Activated T-cell treated with anti-CD3 and anti-CD28 coated beads, Interleukin-2, amount 50 U/mL, for 1 hour (primary cell): ENCODE data around the gene PTGR3.

Experiments used
- DNase-seq: peaks from one replicate; pipeline ENCODE4 v3.0.0-alpha.2; 2020

The PTGR3 gene

DNA sequence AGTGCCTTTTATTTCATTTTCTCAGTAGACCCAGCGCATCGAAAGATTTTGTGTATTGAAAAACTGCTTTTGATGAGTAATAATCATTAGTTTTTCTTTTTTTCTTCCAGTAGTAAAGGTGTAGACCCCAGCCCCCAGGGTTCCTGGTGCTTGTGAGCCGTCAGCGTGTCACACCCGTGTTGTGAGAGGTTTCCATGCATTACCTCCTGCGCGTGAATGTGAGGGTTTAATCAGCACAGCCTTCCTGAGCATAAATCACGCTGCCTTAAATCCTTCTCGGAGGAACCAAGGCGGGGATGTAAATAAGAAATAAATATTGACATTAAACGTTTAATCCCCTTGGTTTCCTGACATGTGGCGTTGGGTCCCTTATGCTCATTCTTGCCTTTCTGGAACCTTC lies 26.0 kb upstream of the PTGR3 start:
- DNase-seq = no peak

DNA sequence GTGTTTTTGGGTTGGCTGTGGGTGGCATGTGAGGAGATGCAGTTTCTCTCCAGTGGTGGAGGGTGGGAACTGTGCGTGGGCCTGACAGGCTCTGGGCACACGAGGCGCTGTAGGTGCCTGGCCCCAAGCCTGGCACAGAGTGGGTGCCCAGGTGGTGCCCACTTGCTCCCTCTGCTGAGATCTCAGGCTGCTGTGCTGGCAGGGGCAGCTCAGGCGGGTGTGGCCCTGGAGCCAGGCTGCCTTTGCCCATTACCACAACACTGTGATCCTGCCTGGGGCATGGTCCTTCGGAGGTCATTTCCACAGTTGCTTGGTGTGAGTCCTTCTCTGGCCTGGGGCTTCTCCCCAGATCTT lies 22.1 kb upstream of the PTGR3 start:
- no peak for DNase-seq

DNA sequence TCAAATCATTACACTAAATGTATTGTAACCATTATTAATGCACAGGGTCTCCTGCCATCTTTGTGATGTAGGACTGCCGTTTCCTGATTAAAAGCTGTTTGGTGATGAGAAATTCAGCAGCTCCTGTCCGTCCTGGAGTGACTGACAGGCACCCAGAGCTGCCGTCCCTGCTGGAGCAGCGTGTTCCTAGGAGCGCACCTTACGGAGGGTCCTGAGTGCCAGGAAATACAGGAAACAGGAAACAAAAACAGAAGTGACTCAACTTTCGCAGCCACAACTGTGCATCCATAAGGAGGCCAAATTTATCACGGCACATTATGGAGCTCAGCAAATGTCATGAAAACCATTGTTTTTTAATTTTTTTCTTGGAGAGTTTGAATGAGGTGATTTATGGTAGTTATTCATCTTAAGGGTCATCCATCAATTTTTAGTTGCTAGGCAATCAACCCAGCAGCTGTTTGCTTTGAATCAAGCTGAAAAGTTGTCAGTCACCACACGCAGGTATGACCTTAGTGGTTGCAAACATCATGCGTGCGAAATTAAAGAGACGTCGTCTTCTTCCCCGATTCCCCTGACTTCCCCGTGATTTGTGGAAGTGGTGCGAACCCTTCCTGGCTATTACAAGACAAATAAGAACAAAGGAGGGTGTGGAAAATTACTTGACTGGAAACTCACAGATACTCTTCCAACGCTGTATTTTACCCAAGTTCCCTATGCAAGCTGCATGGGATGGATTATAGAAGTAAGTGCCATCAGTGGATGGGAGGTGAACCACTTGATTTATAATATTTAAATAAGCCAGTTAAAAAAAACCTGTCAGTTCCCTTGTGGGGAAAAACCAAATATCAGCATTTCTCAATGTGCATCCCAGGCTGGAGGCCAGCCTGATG lies 21.5 kb upstream of the PTGR3 start:
- no peak for DNase-seq

DNA sequence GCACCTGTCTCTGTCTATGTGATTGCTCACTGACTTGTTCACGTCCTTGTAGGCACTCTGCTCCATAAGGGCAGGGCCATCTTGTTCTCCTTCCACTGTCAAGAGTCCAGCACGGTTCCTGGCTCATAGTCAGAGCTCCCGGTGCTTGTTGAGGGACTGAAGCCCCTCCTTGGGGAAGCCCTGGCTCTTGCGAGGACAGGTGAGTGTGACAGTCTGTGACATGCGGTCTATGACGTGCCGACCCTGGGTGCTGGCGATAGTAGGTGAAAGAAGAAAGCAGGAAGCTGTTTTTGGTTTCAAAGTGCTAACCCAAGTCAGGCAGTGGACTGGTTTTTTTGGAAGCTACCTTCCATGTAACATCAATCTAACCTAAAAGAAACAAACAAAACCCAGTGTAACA lies 20.5 kb upstream of the PTGR3 start:
- no peak for DNase-seq

DNA sequence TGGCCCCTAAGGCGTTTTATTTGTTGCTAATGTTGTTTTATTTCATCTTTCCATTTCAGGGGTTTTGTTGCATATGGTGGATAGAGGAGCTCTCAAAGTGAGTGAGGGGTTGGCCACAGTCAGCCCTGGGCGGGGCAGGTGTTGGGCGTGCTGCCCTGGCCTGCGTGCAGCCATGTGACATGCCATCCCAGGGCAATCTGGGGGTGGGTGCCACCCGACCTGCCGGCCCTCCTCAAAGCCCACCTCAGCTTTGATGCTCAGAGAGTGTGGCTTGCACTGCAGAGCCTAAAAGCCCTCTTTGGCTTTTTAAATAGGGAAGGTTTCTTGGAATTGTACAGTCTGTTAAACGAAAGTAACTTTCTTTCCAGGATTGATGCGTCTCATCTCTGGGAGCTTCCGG lies 20.0 kb upstream of the PTGR3 start:
- no peak for DNase-seq

DNA sequence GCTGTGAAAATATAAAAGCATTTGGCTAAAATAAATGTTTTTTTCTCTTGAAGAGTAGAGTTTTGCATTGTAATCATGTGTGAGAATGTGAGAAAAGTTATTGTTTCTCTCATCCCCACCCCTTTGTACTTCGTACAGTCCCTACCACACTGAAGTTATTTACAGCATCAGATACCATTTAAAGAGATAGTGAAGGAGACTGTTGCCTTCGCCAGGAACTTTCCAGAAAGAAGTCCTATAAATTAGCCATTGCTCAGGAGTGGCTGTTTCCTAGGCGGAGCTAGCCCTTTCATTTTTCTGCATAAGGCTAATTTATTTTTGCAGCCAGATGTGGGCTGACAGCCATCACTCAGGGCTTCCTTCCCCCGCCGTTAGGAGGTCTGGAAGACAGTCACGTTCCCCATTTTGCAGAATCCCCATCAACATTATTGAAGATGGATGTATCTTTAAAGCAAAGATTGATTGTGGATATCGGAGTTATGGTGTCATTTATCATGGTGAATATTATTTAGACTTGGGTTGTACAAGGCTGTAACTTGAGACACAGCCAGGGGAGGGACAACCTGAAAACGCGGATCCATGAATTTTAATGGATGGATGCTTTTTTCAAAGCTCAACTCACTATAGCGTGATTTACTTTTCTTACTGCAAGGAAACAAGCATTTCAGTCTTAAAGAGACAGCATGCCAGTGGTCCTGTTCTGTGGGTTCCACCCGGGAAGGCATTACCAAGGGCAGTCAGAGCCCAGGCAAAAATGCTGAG lies 18.8 kb upstream of the PTGR3 start:
- DNase-seq = no peak

DNA sequence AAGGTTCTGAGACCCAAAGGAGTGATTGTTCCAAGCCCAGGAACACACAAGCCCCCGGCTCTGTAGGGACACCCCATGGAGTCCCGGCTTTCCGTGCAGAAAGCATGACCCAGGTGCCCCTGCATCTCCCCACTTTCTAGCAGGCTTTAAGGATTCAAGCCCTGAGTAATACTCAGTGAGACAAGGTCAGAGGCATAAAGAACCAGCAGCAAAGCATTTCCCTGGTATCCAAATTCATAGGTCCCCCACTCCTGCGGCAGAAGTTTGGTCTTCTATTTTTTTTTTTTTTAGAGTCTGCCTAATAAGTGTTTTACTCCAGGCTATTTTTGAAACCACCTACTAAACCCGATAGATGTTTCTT lies 18.0 kb upstream of the PTGR3 start:
- DNase-seq = no peak

DNA sequence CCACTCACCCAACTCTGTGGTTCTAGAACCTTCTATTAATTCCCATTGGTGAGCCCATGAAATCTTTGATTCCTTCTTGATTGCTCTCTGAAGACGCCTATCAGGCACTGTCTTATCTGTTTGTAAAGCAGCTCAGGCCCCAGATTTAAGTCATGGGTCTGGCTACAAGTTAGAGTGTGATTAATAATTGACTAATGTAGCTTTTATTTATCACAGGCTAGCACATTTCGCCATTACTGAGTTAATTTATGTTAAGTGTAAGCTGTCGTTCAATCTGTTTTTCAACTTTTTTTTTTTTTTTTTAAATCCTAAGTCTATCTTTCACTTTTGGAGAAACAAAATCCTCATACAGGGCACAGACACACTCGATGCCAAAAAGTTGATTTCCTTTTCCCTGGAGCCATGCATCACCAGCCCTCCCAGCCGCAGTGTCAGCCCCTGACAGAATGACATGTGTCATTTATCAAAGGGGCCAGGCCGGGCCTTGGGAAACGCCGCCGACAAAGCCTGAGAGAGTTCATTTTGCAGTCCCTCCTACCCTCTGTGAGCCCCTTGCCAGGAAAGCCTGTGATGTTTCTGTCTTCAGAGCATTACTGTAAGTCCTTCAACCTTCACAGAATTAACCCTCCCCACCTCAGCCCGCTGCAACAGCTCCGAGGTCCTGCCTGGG lies 17.5 kb upstream of the PTGR3 start:
- no peak for DNase-seq

DNA sequence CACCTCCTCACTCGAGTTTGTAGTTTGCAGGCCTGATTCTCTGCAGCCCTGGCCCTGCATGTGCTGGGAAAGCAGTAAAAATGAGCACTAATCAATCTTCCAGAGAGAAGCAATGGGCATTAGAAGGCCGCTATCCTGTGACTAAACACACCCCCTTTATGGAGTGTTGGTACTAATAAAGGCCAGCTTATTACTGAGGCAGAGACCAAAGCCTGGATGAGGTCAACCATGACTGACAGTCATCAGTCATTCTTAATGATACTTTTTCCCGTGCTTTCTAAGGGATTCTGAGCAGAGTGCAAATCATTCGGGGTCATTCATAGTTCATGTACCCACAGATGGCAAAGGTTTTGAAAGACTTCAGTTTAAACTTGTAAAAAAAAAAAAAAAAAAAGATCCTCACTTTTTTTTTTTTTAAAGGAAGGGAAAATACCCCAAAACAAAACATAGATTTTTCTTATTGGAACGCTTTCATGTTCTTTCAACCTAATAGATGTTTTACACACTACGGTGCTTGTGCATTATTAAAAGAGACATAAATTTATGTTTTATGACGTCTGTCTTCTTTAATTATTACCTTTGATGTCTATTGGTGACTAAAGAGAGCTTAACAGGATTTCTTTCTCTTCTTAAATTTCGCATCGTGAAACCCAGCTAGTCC lies 14.9 kb upstream of the PTGR3 start:
- DNase-seq = no peak

DNA sequence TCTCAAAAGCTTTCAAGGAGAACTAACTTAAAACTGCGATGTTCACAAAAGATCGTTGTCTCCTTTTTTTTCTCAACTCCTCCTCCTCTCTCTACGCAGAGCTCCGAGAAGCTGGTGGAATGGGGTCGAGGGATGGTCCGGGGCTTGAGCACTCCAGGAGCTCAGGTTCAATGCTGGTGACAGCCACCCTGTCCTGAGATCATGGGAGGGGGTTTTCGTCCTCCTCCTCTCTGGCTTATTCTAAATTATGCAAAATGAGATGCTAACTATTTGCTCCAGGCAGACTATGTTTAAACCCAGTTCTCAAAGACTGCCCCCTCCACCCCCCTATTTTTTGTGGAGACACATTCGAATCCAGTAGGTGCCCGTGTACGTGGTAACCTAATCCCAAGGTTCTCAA lies 13.5 kb upstream of the PTGR3 start:
- DNase-seq = no peak

DNA sequence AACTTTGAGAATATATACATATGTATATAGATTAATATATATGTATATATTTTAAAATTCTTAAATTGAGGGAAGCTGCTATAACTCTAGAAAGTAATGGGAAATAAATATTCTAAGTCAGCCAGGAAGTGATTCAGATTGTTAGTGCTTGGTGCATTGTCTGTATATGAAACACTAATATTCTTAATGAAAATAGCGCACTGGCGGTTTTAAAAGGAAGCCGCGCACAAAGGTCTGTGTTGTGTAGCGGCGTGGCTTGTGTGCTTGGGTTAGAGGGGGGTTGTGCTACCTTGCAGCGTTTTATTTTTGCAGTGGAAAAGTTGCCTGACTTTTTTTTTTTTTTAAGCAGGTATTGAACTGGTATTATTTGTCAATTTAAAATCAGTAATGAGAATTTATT lies 13.0 kb upstream of the PTGR3 start:
- DNase-seq = no peak

DNA sequence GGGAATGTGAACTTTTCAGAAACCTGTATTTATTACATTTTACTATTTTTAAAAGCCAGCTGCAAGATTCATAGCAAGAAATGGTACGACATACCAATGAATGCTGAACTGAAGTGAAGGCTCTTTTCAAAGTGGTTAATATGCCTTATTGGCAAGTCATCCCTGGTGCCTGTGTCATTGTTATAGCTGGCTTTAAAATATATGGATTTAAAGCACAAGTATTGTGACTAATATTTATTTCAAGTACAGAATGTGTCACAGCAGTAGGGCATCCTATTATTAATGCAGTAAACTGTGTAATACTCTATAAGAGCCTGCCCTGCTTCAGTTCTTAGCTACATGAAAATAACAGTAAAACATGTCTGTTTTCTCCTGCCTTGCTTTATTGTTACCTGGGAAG lies 12.5 kb upstream of the PTGR3 start:
- DNase-seq = no peak

DNA sequence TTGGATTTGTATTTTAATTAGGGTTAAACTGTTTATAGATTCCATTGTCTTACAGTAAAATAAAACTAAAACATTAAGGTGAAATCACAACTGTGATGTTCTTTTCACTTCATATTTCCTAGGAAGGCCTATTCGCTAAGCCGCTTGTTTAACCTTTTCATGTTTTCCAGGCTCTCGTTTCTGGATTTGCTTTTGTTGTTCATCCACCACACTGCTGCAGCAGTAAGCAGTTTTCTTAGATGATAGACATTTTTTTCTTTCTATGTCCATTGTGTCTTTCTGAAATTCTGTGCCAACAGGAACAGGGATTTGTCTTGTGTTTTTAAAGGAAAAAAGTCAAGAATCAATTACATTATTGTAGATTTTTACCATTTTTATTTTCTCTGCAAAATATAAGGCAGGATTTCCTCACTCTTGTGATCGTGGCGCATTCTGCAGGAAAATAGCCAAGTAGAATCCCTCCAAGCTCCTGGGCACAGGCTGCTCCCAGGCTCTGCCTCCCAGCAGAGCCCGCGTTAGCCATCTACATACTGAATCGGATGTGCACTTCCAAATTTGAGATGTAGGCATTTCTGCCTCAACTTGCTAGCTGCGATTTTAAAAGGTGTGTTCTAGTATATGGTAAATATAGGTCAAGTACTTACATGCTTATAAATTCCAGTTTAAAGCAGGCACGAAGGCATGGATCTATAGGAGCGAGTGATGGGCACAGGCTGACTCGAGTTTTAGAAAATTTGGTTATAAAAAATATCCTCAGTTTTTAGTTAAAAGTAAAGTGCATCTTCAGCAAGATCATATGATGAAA lies 11.8 kb upstream of the PTGR3 start:
- no peak for DNase-seq

DNA sequence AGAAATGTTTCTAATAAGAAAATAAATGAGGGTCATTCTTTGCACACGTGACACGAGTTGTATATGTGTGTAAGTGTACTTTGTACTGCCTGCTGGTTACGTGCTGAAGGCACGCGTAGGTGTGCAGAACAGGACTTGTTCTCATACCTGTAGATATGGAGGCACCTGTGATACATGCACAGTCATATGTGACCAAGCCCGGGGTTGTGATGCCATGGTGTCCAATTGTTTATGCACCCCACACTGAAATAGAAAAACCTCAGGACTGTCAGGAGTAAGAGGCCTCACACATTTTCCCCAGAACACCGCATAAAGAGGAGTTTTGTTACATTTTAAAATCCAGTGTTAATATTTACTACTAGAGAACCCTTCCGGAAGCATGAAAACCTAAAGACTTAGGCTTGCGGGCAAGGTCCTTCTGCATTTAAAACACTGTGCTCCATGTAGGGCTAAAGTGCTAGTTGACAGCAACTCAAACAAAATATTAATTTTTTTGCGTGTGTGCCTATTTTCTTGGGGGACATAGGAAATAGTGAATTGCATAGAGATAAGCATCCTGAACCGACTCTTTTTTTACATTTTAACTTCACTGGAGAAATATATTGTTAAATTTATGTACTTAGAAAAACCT lies 10.9 kb upstream of the PTGR3 start:
- DNase-seq = no peak

DNA sequence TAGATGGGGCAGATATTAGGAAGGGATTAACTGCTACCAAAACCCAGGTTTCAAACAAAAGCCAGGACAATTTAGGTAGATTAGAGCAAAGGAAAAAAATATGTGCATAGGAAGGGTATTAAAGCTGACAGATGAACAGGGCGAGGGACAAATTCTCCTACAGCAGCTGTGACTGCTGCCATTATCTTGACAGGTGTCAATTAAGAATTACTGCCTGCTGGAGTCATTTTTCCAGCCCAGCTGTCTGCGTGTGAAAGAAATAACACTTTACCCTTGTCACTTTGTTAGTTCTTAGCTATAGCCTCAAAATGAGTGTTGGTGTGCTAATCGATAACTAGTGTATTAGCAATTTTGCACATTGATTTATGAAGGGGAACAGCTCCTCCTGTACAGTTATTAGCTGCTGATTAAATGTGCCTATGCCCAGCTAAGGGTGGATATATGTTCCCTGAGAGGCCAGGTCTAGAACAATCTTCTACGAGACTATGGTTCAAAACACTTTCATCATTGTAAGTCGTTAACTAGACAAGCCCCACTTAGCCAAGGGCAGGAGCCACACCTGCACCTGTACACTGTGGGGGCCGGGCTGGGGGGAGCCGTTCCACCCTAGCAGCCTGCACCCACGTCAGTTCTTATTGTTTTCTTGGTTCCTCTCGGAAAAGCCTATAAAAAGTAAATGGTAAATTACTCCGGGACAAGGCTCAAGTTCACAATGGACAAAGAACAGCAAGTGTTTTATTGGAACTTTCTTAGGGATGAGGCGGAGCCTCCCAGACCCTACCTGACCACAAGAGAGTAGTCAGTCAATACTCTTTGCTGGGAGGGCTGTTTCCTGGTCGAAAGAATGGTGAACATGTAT lies 9.4 kb upstream of the PTGR3 start:
- no peak for DNase-seq

DNA sequence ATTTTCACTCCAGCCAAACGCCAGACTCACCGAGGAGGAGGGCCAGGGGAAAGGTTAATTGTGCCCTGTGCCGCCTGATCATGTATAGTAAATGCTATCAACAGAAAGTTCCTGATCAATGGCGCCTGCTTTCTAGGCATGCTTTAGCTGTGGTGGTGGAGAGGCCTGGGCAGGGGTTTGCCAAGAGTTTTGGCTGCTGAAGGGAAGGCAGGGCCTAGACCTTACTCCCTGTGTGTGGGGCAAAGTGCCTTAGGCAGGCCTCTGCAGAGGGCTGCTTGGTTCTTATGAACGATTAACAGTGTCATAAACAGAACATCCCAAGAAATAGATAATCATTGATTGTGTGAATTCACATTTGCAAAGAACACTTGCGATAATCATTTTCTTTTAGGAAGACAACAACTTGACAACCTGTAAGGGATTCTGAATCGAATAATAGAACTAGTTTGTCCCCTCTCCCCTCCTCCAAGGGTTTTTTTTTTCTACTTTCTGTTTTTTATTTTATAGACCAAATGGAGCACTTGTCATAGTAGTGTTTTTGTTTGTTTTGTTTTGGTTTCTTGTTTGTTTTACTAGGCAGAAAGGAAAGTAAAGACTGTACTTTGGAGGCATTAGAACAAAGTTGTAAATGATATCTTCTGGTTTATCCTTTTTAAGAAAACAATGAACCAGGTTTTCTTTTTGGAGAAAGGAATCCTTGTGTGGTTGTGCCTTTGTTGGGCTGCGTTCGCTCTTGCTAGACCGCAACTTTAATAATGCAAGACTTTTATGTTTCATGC lies 8.2 kb upstream of the PTGR3 start:
- DNase-seq = no peak

DNA sequence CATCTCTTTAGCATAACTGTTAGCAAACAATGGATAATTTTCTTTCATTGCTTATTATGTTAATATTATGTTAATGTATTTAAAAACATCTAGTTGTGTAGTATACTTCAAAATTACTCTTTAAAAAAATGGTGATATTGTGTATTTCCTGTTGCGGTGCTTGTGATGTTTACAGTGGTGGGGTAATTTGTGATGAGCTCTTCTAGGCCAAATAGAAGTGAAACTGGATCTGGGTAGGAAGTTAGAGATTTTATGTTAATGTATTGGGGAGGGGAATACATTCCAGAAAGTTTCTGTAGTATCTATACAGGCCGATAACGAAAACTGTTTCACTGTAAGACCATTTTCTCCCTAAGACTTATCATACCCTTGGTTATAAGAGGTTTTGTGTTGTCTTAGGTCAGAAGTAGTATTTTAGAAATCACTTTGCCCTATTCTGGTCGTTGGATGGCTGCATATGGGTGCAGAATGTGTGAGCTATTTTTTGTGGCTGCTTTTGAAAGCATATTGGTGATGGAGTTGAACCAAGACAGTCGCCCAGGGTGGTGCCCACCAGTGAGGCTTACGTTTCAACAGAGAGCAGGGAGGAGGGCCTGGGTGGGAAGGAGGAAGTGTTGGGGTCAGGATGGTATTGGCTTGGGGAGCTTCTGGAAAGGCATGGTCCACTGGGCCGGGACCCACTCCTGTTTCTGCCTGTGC lies 7.4 kb upstream of the PTGR3 start:
- DNase-seq = no peak

DNA sequence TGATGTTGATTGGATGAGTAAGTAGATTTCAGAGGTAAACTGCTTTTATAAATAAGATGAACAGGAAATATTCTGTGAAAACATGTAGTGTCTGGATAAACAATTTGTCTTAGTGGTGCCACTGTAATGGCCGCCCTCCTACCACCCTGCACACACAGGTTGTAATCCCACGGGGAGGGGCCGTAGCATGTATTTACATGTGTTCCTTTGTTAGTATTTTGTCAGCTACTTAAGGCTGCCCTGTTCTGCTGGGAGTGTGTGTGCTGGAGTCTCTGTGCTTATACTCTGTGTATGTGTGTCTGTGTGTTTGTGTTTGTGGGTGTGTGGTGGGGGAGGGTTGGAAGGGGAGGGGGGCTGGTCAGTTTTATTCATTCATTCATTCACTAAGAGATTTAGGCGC lies 6.7 kb upstream of the PTGR3 start:
- DNase-seq = no peak

DNA sequence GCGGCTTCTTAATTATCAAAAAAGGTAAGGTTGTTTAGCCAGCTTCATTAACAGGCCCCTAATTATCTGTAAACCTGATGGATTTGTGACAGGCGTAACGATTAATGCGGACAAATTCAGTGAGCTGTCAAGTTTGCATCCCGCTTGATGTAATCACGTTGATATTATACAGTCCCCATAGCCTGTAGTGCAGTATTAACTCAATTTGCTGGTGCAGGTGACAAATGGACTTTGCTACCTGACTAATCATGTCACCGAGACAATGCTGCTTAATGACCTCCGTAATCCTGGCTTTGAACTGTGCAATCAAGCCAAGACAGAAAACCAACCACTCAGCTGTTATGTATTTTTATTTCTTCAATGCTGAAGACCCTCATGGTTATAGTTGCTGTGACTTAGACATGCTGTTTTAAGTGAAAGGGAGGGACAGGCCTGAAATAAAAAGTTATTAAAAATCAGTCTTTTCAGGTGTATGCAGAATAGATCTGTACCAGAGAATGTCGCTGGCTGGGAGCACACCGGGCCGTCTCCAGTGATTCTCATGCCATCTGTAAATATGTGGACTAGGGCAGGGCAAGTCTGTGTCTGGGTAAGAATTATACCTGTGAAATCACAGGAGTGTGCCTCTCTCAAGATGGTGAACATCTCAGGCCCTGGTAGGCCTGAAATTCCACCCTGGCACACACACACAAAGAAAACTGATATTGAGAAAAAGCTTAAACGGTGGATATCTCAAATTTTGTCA lies 6.0 kb upstream of the PTGR3 start:
- no peak for DNase-seq
